ENCODE data around the gene CD99L2. TPM values are rescaled to one million over a fixed set of nuclear protein-coding genes. Genes with fewer than 3 reads are reported as not detected.

CD99L2 gene
- total RNA-seq, 1 donor = 46.9 TPM

GRCh38 chrX:150753968-150754367 lies 144.5 kb downstream of the CD99L2 start:
- no peak for TF ChIP-seq CTCF (IDR thresholded peaks at IDR 0.05; ENCODE audit: insufficient read depth, low read length)
- DNase-seq (ENCODE audit: low read depth) = no peak
- no peak overlapping the region for H3K4me3 ChIP-seq (ENCODE audit: low read depth, low read length)

- DNase-seq (ENCODE audit: low read depth) = no peak
- H3K4me3 ChIP-seq (ENCODE audit: low read depth, low read length) = no peak overlapping the region
- no peak for TF ChIP-seq CTCF (IDR thresholded peaks at IDR 0.05; ENCODE audit: insufficient read depth, low read length)
Measured at GRCh38 chrX:150753357-150753756, 145.1 kb downstream of the CD99L2 start.

GRCh38 chrX:150752124-150752523 lies 146.3 kb downstream of the CD99L2 start:
- TF ChIP-seq CTCF (IDR thresholded peaks at IDR 0.05; ENCODE audit: insufficient read depth, low read length) = no peak
- H3K4me3 ChIP-seq (ENCODE audit: low read depth, low read length) = no peak overlapping the region
- no peak for DNase-seq (ENCODE audit: low read depth)

- no peak for TF ChIP-seq CTCF (IDR thresholded peaks at IDR 0.05; ENCODE audit: insufficient read depth, low read length)
- no peak for DNase-seq (ENCODE audit: low read depth)
Measured at GRCh38 chrX:150736475-150736874, 162.0 kb downstream of the CD99L2 start.

GRCh38 chrX:150731795-150732194 lies 166.7 kb downstream of the CD99L2 start:
- no peak overlapping the region for H3K4me3 ChIP-seq (ENCODE audit: low read depth, low read length)
- no peak for TF ChIP-seq CTCF (IDR thresholded peaks at IDR 0.05; ENCODE audit: insufficient read depth, low read length)
- DNase-seq (ENCODE audit: low read depth) = peak; percentile 95

More at GRCh38 chrX:150736475-150736874, 162.0 kb downstream of the CD99L2 start:
- H3K4me3 ChIP-seq (ENCODE audit: low read depth, low read length) = no peak overlapping the region

GRCh38 chrX:150730719-150731118 lies 167.7 kb downstream of the CD99L2 start:
- no peak for TF ChIP-seq CTCF (IDR thresholded peaks at IDR 0.05; ENCODE audit: insufficient read depth, low read length)
- no peak overlapping the region for H3K4me3 ChIP-seq (ENCODE audit: low read depth, low read length)
- DNase-seq (ENCODE audit: low read depth) = peak; percentile 28

- no peak overlapping the region for H3K4me3 ChIP-seq (ENCODE audit: low read depth, low read length)
- no peak for DNase-seq (ENCODE audit: low read depth)
- TF ChIP-seq CTCF (IDR thresholded peaks at IDR 0.05; ENCODE audit: insufficient read depth, low read length) = no peak
Measured at GRCh38 chrX:150729956-150730355, 168.5 kb downstream of the CD99L2 start.

Measured in fibroblast of the aortic adventitia (primary cell).